Measurements from ENCODE around the gene SBDS.

SBDS gene

GRCh38 chr7:66937940-66938339 lies 57.4 kb downstream of the SBDS start:
- no peak for DNase-seq (ENCODE audit: low spot score)
